Kidney capillary endothelial cell (primary cell): ENCODE data around the gene C3orf70.
"Not testable (repeated sequence)": the region's sequence is repeated elsewhere in the genome, so short reads cannot be mapped to it uniquely, and the experiment has no call there.

Experiments
- DNase-seq: peaks from one replicate; pipeline ENCODE4 v3.0.0-alpha.2; 2018; ENCODE audit warnings: low spot score

C3orf70 gene

GRCh38 chr3:185151101-185151963 is 1.5 kb downstream of the C3orf70 start:
- no peak for DNase-seq

- no peak for DNase-seq
Measured at GRCh38 chr3:185150561-185150960, 2.3 kb downstream of the C3orf70 start.

- no peak for DNase-seq
Measured at GRCh38 chr3:185149591-185149990, 3.3 kb downstream of the C3orf70 start.

GRCh38 chr3:185145511-185145910 is 7.3 kb downstream of the C3orf70 start:
- DNase-seq: no peak

GRCh38 chr3:185144784-185145183 is 8.1 kb downstream of the C3orf70 start:
- DNase-seq: no peak

DNA sequence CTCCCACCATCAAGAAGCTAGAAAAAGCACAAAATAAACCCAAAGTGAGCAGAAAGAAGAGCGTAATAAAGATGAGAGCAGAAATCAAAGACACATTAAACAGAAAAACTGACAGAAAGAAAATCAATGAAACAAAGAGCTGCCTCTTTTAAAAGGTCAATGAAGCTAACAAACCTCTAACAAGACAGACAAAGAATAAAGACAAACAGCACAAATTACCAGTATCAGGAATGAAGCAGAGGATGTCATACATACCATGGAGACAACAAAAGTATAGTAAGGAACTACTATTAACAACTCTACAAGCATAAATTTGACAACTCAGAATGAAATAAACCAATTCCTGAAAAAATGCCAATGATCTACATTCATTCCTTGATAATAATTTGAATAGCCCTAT is 15.0 kb downstream of the C3orf70 start:
- no peak for DNase-seq

DNA sequence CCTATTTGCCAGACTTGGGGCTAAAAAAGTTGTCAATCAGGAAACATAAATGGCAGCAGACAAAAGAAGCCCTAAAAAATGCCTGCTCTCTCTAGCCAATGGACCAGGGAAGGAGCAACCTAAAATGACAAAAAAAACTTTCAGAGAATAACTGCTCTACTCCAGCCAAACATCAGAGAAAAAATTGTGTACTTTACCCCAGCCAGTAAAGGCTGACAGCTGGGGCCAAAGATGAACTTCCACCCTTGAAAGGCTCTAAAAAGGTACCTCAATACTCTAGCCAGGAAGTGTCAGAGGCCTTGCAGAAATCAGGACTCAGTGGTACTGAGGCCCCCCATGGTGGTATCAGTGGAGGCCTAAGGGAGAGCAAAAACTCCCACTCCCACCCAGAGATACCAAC is 18.4 kb downstream of the C3orf70 start:
- no peak for DNase-seq

- DNase-seq: no peak
Measured at GRCh38 chr3:185131602-185132256, 21.1 kb downstream of the C3orf70 start.

GRCh38 chr3:185129083-185129482 is 23.8 kb downstream of the C3orf70 start:
- no peak for DNase-seq

- no peak for DNase-seq
Measured at GRCh38 chr3:185126201-185126600, 26.7 kb downstream of the C3orf70 start.

DNA sequence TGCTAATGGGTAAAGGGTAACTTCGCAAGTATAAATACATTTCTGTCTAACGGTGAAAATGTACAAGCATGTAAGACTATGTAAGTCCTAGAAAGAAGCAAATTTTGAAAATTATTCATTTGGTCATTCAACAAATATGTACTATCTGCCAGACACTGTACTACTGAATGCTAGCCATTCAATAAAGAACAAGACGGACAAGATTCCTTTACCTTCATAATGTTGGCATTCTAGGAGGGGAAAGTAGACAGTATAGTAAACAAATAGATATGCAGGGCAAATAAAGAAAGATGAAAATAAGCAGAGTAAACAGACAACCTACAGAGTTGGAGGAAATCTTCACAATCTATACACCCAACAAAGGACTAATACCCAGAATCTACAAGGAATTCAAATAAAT is 32.7 kb downstream of the C3orf70 start:
- DNase-seq: no peak

DNA sequence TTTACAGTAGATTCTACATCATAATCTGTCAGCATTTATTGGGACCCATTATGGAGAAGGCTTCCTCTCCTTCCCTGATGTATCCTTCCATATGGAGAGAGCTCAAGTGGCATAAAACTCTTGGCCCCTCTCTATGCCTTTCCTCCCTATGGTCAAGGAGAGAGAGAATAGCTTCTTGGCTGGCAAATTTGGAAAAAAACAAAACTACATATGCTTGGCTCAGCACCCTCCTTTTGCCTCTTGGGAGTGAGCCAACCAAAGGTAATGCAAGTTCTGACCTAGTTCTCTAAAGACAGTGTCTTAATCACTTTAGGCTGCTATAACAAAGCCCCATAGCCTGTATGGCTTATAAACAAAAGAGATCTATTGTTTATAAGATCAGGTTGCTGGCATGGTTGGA is 37.5 kb downstream of the C3orf70 start:
- no peak for DNase-seq

DNA sequence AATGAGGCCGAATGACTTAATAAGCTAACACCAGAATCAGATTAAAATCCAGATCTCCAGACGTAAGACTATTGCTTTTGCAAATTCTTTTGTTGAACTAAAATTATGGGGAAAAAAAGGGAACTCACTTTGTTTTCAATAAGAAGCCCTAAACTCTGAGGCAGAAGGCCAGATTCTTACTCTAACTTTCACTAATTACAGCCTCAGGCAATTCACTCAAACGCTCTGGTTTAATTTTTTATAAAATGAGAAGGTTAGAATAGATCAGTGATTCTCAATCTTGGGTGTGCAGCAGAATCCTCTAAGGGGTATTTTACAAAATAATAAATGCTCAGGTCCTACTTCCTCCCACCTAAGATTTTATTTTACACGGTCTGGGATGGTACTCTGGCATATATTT is 38.1 kb downstream of the C3orf70 start:
- DNase-seq: no peak

DNA sequence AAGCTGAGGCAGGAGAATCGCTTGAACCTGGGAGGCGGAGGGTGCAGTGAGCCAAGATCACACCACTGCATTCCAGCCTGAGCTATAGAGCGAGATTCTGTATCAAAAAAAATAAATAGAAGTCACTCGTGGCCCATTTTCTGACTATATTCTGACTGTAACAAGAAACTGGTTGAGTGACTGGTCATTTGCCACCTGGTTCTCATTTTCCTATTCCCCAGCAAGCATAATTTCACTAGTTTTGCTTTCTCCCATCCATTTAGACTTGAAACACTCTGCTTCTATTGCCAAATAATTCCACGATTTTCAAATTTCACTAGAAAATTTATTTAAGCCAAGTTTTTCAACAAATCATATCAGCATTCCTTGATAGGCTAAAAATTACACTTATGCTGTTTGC is 40.7 kb downstream of the C3orf70 start:
- DNase-seq: no peak

- not testable (repeated sequence) for DNase-seq
Measured at GRCh38 chr3:185109012-185109411, 43.8 kb downstream of the C3orf70 start.

- DNase-seq: not testable (repeated sequence)
Measured at GRCh38 chr3:185106256-185106890, 46.5 kb downstream of the C3orf70 start.

- no peak for DNase-seq
Measured at GRCh38 chr3:185103359-185104127, 49.3 kb downstream of the C3orf70 start.

DNA sequence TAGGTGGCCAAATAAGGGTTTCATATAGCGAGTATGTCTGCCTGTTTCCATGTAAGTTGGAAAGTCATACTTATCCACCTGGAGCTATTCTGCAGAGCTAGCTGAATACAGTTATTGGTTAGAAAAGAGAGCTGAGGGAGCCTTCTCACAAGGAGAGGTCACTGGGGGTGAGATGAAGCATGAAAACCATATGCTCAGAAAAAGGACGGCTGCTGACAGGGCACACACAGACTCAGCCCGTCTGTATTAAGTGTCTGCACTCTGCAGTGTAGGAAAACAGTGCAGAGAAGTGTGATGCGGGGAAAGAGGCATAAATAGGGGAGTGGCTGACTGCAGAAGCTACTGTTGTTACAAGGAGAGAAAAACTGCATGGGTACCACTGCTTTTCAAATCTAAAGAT is 58.2 kb downstream of the C3orf70 start:
- DNase-seq: no peak

GRCh38 chr3:185093116-185093515 is 59.7 kb downstream of the C3orf70 start:
- DNase-seq: no peak

GRCh38 chr3:185090811-185091210 is 62.0 kb downstream of the C3orf70 start:
- no peak for DNase-seq

DNA sequence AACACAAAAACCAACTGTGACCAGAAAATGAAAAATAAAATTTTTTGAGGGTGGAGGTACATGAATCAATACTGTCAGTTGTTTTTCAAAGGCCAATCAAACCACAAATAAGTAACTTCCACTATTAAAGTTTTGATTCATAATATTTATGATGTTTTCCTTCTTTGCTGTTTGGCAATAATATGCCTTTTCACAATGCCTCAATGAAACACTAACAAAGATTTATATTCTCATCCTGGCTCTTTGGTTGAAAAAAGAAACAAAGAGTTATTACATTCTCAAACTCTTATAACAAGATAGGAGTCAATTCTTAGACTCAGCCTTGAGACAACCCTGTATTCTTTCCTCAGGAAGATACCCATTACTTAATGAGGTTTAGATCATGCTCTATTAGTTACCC is 63.1 kb downstream of the C3orf70 start:
- no peak for DNase-seq

DNA sequence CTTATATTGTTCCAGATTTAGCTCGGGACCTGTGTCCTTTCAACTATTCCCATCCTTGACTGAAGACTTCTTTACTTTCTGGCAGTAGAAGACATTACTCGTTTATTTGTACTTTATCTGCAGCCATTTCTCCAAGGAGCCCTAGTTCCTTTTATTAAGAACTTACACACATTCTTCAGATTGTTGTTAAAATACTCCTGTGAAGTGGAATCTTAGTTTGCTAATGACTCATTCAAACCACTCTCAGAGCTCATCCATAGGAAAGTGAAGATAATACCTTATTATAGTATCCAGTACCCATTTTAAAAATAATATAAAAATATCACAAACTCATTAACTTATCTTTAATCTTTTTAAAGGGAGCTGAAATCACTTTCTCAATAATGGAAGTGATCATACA is 63.5 kb downstream of the C3orf70 start:
- no peak for DNase-seq
